HepG2 (cell line): Measurements from ENCODE around the gene PLPPR2. TPM values are rescaled to one million over a fixed set of nuclear protein-coding genes. Genes with fewer than 3 reads are reported as not detected.

Experiments used
- BORCS8-MEF2B ChIP-seq: sonication (generic); formaldehyde crosslinking; IDR thresholded peaks from 2 replicates; pipeline ENCODE4 v1.8.0; 2022; ENCODE audit warnings: mild to moderate bottlenecking, missing genetic modification reagents
- CBX1 ChIP-seq: IDR thresholded peaks from one replicate; pipeline ENCODE4 v1.6.1; 2016; ENCODE audit warnings: antibody characterized with exemption, low read depth
- HNF4A ChIP-seq: sonication (generic); formaldehyde crosslinking; IDR thresholded peaks from 2 replicates; pipeline ENCODE4 v1.4.0; 2020; ENCODE audit warnings: missing genetic modification reagents
- HOMEZ ChIP-seq: IDR thresholded peaks from 2 replicates; pipeline ENCODE4 v1.6.1; 2016; ENCODE audit warnings: low read depth
- MYNN ChIP-seq: sonication (generic); formaldehyde crosslinking; IDR thresholded peaks from 2 replicates; pipeline ENCODE4 v1.4.0; 2020; ENCODE audit warnings: mild to moderate bottlenecking, low read depth, missing genetic modification reagents
- NCOA1 ChIP-seq: sonication (generic); formaldehyde crosslinking; IDR thresholded peaks from 2 replicates; pipeline ENCODE4 v1.9.0; 2021; ENCODE audit warnings: missing genetic modification reagents
- NCOR1 ChIP-seq: fragments of 200-600 bp; sonication (generic); IDR thresholded peaks from 2 replicates; pipeline ENCODE4 v1.7.0; 2017; ENCODE audit warnings: antibody characterized with exemption, low read length, borderline replicate concordance
- SATB2 ChIP-seq: sonication (generic); formaldehyde crosslinking; IDR thresholded peaks from 2 replicates; pipeline ENCODE4 v1.5.0; 2020; ENCODE audit warnings: missing genetic modification reagents
- TAF15 ChIP-seq: fragments of 200-400 bp; formaldehyde crosslinking; IDR thresholded peaks from one replicate; pipeline ENCODE4 v1.6.1; 2018; ENCODE audit warnings: mild to moderate bottlenecking, low read depth, low read length; ENCODE audit not compliant: poor library complexity, severe bottlenecking
- TGIF2 ChIP-seq: IDR thresholded peaks from 2 replicates; pipeline ENCODE4 v1.6.1; 2016; ENCODE audit warnings: control low read depth, missing compliant biosample characterization
- U2AF2 ChIP-seq: fragments of 200-400 bp; formaldehyde crosslinking; IDR thresholded peaks from 2 replicates; pipeline ENCODE4 v1.6.1; 2017; ENCODE audit warnings: low read depth, mild to moderate bottlenecking, low read length
- ZIK1 ChIP-seq: sonication (generic); formaldehyde crosslinking; IDR thresholded peaks from 2 replicates; pipeline ENCODE4 v1.5.0; 2020; ENCODE audit warnings: mild to moderate bottlenecking, low read depth, missing genetic modification reagents, borderline replicate concordance
- ZMAT3 ChIP-seq: sonication (generic); formaldehyde crosslinking; conservative IDR thresholded peaks from 2 replicates; pipeline ENCODE4 v1.7.0; 2021; ENCODE audit warnings: missing genetic modification reagents
- ZNF138 ChIP-seq: sonication (generic); formaldehyde crosslinking; IDR thresholded peaks from 2 replicates; pipeline ENCODE4 v1.5.0; 2020; ENCODE audit warnings: mild to moderate bottlenecking, low read depth, missing genetic modification reagents
- ZNF253 ChIP-seq: sonication (generic); formaldehyde crosslinking; IDR thresholded peaks from 2 replicates; pipeline ENCODE4 v1.8.0; 2022; ENCODE audit warnings: mild to moderate bottlenecking, missing genetic modification reagents, borderline replicate concordance
- ZNF333 ChIP-seq: sonication (generic); formaldehyde crosslinking; IDR thresholded peaks from 2 replicates; pipeline ENCODE4 v1.4.0; 2020; ENCODE audit warnings: mild to moderate bottlenecking, missing genetic modification reagents, borderline replicate concordance
- ZNF784 ChIP-seq: sonication (generic); formaldehyde crosslinking; IDR thresholded peaks from 2 replicates; pipeline ENCODE4 v1.5.1; 2020; ENCODE audit warnings: missing genetic modification reagents, mild to moderate bottlenecking, borderline replicate concordance
- ZNF850 ChIP-seq: sonication (generic); formaldehyde crosslinking; conservative IDR thresholded peaks from 2 replicates; pipeline ENCODE4 v1.9.0; 2021; ENCODE audit warnings: mild to moderate bottlenecking, missing genetic modification reagents
- polyA plus RNA-seq, 8 experiments: library from polyadenylated mRNA; depleted of rRNA in 3 of 8; stranded (reverse) in 7 of 8; unstranded in 1 of 8; fragments of >200 nt; fragmentation: Illumina TruSeq in 4 of 8; extraction: Trizol in 4 of 8; gene quantifications; 2 replicates each; pipeline versions ENCODE4 v1.2.1 to v1.2.3, GENCODE V29; 2011 to 2016; ENCODE audit warnings: low read depth in 4 of 8, missing spikeins in 1 of 8, mixed read lengths in 1 of 8; ENCODE audit not compliant: insufficient read depth in 1 of 8
- total RNA-seq, 5 experiments: library from RNA; depleted of rRNA; stranded (reverse); fragments of >200 nt; fragmentation: Illumina TruSeq; extraction: Trizol; gene quantifications; 2 replicates each; pipeline ENCODE4 v1.2.3, GENCODE V29; 2016; ENCODE audit warnings: low read depth in 1 of 5
- TF ChIP-seq, protein P1 (sequence below): sonication (generic); formaldehyde crosslinking; IDR thresholded peaks from 2 replicates; pipeline ENCODE4 v1.4.0; 2020; ENCODE audit warnings: missing genetic modification reagents
- TF ChIP-seq, protein P2 (sequence below): IDR thresholded peaks from 2 replicates; pipeline ENCODE4 v1.6.1; 2018; ENCODE audit warnings: missing genetic modification reagents
- TF ChIP-seq, protein P3 (sequence below): sonication (generic); formaldehyde crosslinking; IDR thresholded peaks from 2 replicates; pipeline ENCODE4 v1.5.0; 2020; ENCODE audit warnings: mild to moderate bottlenecking, missing genetic modification reagents

The PLPPR2 gene
- total and polyA plus RNA-seq, 2 of the 13 experiments (the other 11 are each of a cell fraction or from before 2014, with no cell fraction given) = 1.5 to 2.1 TPM

DNA sequence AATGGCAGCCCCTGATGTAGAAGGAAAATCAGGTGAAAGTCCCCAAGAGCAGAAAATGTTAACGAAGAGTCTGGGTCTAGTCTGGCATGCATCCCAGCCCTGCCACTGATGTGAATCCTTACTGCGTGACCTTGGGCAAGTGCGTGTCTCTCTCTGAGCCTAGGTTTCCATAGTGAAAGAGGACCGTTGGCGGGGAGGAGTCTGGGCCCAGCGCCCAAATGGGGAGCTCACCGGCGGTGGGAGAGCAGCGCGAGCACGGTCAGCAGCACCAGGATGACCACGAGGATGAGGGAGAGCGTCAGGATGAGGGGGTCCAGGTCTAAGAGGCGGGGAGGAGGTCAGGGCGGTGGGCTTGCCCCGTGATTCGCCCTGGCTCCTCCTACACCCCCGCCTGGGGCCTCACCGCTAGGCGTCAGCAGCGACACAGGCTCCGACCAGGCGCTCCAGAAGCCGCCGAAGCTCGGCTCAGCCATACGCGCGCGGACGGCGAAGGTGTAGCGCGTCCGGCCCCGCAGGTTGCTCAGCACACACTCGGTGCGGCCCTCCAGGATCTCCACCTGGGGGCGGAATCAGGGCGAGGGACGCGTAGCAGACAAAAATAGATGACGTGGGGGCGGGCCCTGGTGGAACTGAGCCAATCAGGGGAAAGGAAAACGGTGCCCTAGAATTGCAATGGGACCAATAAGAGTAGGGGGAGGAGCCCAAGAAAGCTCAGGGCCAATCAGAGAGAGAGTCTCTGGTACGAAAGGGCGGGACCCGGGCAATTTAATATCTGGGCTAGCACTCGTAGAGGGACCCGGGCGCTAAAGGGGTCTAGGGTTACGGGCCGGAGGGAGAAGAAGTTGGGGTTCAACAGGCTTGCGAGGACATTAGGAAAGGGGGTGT lies 25.7 kb downstream of the PLPPR2 start (continued):
- TF ChIP-seq ZIK1 (CRISPR knock-in tag) (no peak), NCOR1 (no peak; the same call in 1 of the 2 replicates), HNF4A (CRISPR knock-in tag) (no peak), NCOA1 (CRISPR knock-in tag) (no peak), MYNN (CRISPR knock-in tag) (no peak), TAF15 (no peak), ZNF850 (CRISPR knock-in tag) (no peak), BORCS8-MEF2B (CRISPR knock-in tag) (peak; percentile 65; the same call in 1 of the 2 replicates), ZMAT3 (CRISPR knock-in tag) (0 out of 2 replicates have a peak, but pooled peaks have one; percentile 26), U2AF2 (no peak), ZNF784 (CRISPR knock-in tag) (peak; percentile 65; the same call in 1 of the 2 replicates), CBX1 (peak; percentile 53), SATB2 (no peak), ZNF138 (CRISPR knock-in tag) (no peak), TGIF2 (0 out of 2 replicates have a peak, but pooled peaks have one; percentile 56), ZNF253 (CRISPR knock-in tag) (no peak), HOMEZ (CRISPR knock-in tag) (0 out of 2 replicates have a peak, but pooled peaks have one; percentile 40), ZNF333 (no peak)
- TF ChIP-seq, protein P1, sequence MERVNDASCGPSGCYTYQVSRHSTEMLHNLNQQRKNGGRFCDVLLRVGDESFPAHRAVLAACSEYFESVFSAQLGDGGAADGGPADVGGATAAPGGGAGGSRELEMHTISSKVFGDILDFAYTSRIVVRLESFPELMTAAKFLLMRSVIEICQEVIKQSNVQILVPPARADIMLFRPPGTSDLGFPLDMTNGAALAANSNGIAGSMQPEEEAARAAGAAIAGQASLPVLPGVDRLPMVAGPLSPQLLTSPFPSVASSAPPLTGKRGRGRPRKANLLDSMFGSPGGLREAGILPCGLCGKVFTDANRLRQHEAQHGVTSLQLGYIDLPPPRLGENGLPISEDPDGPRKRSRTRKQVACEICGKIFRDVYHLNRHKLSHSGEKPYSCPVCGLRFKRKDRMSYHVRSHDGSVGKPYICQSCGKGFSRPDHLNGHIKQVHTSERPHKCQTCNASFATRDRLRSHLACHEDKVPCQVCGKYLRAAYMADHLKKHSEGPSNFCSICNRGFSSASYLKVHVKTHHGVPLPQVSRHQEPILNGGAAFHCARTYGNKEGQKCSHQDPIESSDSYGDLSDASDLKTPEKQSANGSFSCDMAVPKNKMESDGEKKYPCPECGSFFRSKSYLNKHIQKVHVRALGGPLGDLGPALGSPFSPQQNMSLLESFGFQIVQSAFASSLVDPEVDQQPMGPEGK (CRISPR knock-in tag) = no peak; the same call in 1 of the 2 replicates
- TF ChIP-seq, protein P2, sequence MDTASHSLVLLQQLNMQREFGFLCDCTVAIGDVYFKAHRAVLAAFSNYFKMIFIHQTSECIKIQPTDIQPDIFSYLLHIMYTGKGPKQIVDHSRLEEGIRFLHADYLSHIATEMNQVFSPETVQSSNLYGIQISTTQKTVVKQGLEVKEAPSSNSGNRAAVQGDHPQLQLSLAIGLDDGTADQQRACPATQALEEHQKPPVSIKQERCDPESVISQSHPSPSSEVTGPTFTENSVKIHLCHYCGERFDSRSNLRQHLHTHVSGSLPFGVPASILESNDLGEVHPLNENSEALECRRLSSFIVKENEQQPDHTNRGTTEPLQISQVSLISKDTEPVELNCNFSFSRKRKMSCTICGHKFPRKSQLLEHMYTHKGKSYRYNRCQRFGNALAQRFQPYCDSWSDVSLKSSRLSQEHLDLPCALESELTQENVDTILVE (CRISPR knock-in tag) = peak; percentile 24; the same call in 1 of the 2 replicates
- TF ChIP-seq, protein P3, sequence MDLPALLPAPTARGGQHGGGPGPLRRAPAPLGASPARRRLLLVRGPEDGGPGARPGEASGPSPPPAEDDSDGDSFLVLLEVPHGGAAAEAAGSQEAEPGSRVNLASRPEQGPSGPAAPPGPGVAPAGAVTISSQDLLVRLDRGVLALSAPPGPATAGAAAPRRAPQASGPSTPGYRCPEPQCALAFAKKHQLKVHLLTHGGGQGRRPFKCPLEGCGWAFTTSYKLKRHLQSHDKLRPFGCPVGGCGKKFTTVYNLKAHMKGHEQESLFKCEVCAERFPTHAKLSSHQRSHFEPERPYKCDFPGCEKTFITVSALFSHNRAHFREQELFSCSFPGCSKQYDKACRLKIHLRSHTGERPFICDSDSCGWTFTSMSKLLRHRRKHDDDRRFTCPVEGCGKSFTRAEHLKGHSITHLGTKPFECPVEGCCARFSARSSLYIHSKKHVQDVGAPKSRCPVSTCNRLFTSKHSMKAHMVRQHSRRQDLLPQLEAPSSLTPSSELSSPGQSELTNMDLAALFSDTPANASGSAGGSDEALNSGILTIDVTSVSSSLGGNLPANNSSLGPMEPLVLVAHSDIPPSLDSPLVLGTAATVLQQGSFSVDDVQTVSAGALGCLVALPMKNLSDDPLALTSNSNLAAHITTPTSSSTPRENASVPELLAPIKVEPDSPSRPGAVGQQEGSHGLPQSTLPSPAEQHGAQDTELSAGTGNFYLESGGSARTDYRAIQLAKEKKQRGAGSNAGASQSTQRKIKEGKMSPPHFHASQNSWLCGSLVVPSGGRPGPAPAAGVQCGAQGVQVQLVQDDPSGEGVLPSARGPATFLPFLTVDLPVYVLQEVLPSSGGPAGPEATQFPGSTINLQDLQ (CRISPR knock-in tag) = no peak
